ENCODE data around the gene CACNA1B.
A peak's percentile ranks its signal among the peaks of the same experiment; 100 is the strongest.
"Not testable (repeated sequence)": the region's sequence is repeated elsewhere in the genome, so short reads cannot be mapped to it uniquely, and the experiment has no call there.

The CACNA1B gene

DNA sequence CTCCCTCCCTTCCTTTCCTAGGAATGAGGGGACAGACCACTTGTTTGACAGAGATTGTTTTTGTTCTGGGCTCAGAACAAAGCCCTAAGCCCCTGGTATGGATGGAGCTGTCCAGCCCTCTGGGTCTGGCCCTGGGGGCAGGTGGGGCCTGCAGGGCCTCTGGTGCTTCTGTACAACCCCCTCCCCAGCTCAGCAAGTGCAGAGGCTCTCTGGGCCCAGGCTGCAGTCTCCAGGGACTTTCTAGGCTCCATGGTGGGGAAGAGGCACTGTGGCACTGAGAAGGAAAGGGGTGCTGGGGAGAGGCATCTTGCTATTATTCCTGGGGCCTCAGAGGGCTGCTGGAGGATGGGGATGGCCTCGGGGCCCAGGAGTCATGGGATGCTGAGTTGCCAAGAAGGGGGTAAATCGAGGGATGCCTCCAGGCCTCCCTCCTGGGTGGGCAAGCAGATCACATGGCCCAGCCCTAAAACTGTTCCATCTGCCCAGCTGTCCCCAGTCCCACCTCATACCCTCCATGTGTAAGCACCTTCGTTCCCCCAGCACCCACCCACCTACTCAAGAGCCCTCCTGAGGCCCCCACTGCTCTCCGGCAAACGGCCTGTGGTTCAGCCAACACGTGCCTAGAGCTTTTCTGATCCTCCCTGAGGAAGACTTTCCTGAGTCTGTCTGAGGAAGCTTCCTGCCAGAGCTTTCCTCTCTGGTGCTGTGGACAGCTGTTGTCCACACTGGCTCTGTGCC lies 225.7 kb downstream of the CACNA1B start:
- DNase-seq: peak in 1 of 2 donors; percentile 5
- Mint-ChIP-seq H3K27me3 (no peaks in the 10 kb centered on the region), H3K9me3 (no peaks in the 10 kb centered on the region), H3K27ac (peak overlapping the region in 1 of 2 donors; percentile 86), H3K4me3 (no peak overlapping the region), H3K4me1 (no peaks in the 10 kb centered on the region)
- ATAC-seq: no peak

- Mint-ChIP-seq H3K4me3 (no peak overlapping the region), H3K27ac (no peak overlapping the region), H3K27me3 (no peaks in the 10 kb centered on the region), H3K9me3 (no peaks in the 10 kb centered on the region), H3K4me1 (no peaks in the 10 kb centered on the region)
- DNase-seq (no peak), ATAC-seq (no peak)
These were observed 226.2 kb downstream of the CACNA1B start for GRCh38 chr9:138103849-138104206.

- no peak for ATAC-seq
- Mint-ChIP-seq H3K4me3 (no peak overlapping the region), H3K9me3 (no peaks in the 10 kb centered on the region), H3K27me3 (no peaks in the 10 kb centered on the region), H3K4me1 (no peaks in the 10 kb centered on the region), H3K27ac (peak overlapping the region in 1 of 2 donors; percentile 76)
- DNase-seq: peak in 1 of 2 donors; percentile 4
These were observed 226.9 kb downstream of the CACNA1B start for GRCh38 chr9:138104251-138105122.

- ATAC-seq: no peak
- H3K27ac Mint-ChIP-seq: peak overlapping the region in 1 of 2 donors; percentile 76
- H3K4me1 Mint-ChIP-seq: no peaks in the 10 kb centered on the region
- DNase-seq: no peak
- no peaks in the 10 kb centered on the region for H3K27me3 Mint-ChIP-seq
- no peak overlapping the region for H3K4me3 Mint-ChIP-seq
- no peaks in the 10 kb centered on the region for H3K9me3 Mint-ChIP-seq
These were observed 227.5 kb downstream of the CACNA1B start for GRCh38 chr9:138105123-138105415.

DNA sequence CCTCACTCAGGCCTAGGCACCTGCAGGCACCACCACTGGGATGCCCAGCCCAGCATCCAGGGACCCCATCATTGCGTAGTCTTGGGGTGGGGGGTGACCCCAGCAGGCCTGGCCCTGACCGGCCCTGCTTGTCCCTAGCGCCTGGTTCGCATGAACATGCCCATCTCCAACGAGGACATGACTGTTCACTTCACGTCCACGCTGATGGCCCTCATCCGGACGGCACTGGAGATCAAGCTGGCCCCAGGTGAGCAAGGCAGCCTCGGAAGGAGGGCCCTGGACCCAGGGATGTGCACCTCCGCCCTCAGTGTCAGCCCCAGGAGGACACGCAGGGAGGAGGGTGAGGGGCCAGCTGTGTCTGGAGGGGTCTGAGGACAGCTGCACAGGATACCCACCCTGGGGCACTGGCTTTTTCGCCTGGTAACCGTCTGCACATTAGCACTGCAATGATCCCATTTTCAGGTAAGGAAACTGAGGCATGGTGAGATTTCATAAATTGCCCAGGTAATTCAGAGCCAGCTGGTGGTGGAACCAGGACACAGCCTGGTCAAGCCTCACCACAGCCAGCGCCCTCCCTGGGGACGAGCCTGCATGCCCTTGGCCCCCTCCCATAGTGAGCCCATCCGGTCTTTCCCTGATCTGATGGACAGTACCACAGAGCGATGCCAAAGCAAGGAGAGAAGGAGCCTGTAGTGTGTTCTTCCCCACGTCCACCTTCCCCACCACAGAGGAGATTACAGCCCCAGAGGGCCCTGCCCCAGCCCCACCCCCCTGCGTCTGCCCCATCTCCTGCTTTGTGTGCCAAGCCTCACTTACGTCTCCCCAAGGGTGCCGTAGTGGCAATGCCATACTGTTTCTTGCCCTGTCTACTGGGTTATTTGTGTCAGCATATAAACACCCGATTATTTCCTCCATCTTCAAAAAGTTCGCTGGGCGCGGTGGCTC lies 228.3 kb downstream of the CACNA1B start:
- DNase-seq: no peak
- H3K27me3 Mint-ChIP-seq: no peaks in the 10 kb centered on the region
- H3K4me3 Mint-ChIP-seq: no peak overlapping the region
- no peaks in the 10 kb centered on the region for H3K9me3 Mint-ChIP-seq
- ATAC-seq: no peak
- H3K4me1 Mint-ChIP-seq: no peaks in the 10 kb centered on the region
- H3K27ac Mint-ChIP-seq: no peak overlapping the region

DNA sequence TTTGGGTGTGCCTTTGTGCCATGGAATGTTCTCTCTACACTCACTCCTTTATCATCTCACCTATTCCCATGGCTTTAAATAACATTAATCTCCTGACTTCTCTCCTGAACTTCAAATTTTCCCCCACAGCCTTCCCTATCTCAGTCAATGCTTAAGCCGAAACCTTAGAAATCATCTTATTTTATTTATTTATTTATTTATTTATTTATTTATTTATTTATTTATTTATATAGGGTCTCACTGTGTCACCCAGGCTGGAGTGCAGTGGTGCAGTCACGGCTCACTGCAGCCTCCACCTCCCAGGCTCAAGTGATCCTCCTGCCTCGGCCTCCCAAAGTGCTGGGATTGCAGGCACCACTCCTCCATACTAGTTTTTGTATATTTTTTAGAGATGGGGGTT lies 229.5 kb downstream of the CACNA1B start:
- not testable (repeated sequence) for H3K27me3 Mint-ChIP-seq, H3K4me1 Mint-ChIP-seq, H3K9me3 Mint-ChIP-seq, H3K27ac Mint-ChIP-seq, ATAC-seq, H3K4me3 Mint-ChIP-seq, DNase-seq

DNA sequence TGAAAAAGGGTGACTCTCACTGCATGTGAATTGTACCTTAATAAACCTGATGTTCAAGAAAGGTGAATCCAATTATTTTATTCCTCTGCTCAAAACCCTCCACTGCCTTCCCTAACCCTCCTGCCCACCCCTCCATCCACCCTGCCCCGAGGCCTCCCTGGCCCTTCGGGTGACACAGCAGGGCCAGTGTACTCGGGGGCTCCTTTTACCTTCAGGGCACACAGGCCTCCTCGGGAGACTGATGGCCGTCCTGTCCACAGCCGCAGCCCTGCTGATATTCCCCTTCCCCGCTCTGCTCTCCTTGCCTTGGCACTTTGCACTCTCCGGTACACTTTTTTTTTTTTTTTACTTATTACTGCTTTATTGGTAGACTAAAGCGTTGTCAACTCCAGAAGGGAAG lies 234.0 kb downstream of the CACNA1B start:
- DNase-seq (no peak), ATAC-seq (no peak)
- Mint-ChIP-seq H3K4me1 (no peaks in the 10 kb centered on the region), H3K9me3 (no peaks in the 10 kb centered on the region), H3K27me3 (peaks cover 10% of the 10 kb centered on the region), H3K27ac (peak overlapping the region in 1 of 2 donors; percentile 79), H3K4me3 (no peak overlapping the region)

DNA sequence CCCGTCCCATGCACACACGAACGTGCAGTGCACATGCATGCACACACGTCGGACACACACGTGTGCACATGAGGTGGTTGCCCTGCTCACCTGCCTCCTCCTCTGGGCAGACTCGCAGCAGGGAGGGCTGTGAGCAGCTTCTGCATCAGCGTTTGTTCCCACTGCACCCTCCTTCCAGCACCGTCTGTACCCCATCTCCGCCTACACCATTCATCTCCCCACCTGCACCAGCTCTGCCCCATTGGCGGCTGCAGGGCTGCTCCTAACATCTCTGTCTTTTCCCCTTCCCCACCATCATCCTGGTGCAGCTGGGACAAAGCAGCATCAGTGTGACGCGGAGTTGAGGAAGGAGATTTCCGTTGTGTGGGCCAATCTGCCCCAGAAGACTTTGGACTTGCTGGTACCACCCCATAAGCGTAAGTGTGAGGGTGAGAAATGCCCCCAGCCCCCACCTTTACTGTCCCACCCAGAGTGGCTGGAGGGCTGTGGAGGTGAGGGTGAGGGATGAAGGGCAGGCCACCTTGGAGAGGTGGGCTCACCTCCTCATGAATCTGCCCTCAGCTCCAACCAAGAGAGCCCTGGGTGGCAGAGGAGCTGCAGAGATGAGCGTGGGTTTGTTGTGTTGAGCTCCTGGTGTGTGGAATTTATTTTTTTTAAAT lies 234.6 kb downstream of the CACNA1B start:
- DNase-seq (no peak), ATAC-seq (no peak)
- Mint-ChIP-seq H3K27me3 (peaks cover 10% of the 10 kb centered on the region), H3K27ac (peak overlapping the region in 1 of 2 donors; percentile 79), H3K4me3 (no peak overlapping the region), H3K4me1 (no peaks in the 10 kb centered on the region), H3K9me3 (no peaks in the 10 kb centered on the region)

DNA sequence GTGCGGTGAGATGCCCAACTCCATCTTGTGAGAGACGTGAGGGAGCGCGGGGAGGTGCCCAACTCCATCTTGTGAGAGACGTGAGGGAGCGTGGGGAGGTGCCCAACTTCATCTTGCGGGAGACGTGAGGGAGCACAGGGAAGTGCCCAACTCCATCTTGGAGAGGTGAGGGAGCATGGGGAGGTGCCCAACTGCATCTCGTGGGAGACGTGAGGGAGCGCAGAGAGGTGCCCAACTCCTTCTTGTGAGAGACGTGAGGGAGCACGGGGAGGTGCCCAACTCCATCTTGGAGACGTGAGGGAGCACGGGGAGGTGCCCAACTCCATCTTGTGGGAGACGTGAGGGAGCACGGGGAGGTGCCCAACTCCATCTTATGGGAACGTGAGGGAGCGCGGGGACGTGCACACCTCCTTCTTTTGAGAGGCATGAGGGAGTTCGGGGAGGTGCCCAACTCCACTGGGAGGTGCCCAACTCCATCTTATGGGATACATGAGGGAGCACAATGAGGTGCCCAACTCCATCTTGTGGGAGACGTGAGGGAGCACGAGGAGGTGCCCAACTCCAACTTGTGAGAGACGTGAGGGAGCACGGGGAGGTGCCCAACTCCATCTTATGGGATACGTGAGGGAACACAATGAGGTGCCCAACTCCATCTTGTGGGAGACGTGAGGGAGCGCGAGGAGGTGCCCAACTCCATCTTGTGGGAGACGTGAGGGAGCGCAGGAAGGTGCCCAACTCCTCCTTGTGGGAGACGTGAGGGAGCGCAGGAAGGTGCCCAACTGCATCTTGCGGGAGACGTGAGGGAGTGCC lies 235.4 kb downstream of the CACNA1B start:
- Mint-ChIP-seq H3K4me3 (no peak overlapping the region), H3K4me1 (no peaks in the 10 kb centered on the region), H3K27me3 (peaks cover 18% of the 10 kb centered on the region), H3K9me3 (no peaks in the 10 kb centered on the region), H3K27ac (no peak overlapping the region)
- DNase-seq (peak in 1 of 2 donors; percentile 2), ATAC-seq (no peak)

DNA sequence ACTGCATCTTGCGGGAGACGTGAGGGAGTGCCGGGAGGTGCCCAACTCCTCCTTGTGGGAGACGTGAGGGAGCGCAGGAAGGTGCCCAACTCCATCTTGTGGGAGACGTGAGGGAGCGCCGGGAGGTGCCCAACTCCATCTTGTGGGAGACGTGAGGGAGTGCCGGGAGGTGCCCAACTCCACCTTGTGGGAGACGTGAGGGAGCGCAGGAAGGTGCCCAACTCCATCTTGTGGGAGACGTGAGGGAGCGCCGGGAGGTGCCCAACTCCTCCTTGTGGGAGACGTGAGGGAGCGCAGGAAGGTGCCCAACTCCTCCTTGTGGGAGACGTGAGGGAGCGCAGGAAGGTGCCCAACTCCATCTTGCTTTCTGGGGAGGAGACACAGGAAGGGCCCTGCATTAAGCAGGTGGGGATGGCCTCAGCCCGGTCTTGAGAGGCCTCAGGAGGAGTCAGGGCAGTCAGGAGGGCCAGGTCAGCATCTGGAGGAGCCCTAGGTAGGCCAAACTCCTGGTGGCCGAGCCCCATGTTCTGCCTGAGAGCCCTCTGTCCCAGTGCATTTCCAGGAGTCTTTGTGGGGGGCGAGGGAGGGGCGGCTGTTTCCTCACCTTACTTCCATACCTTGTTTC lies 236.2 kb downstream of the CACNA1B start:
- peaks cover 18% of the 10 kb centered on the region for H3K27me3 Mint-ChIP-seq
- H3K27ac Mint-ChIP-seq, H3K4me3 Mint-ChIP-seq, ATAC-seq, H3K9me3 Mint-ChIP-seq, H3K4me1 Mint-ChIP-seq: not testable (repeated sequence)
- peak in 1 of 2 donors; percentile 5 for DNase-seq

DNA sequence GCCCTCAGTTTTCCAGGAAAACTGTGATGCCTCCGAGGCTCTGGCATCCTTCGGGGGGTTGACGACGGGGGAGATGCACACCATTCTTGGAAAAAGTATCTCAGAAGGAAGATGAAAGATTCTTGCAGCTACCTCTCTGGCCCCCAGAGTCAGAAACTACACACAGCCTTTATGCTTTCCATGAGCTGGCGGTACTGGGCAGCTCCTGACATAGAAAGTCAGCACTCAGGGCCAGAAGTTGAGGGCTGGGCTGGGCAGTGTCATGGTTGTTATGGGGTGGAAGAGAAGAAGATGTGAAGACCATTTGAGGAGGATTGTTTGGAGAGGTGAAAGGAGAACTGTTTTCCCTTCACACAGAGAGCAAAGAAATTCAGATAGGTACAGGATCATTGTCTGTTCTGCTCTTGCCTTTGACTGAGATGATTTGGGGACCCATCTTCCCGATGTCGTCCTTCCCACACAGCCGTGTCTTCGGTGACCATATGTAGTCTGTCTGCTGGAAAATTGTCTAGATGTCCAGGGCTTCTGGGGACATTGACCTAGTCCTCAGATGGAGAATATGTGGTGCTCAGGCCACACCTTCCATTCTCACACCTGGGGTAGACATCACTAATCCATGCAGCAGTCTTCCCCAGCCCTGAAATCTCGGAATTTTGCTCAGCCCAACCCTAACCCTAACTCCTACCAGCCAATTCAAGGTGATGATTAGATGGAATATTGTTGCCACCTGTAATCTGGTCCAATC lies 237.1 kb downstream of the CACNA1B start:
- H3K4me1 Mint-ChIP-seq: no peaks in the 10 kb centered on the region
- ATAC-seq: no peak
- H3K9me3 Mint-ChIP-seq: no peaks in the 10 kb centered on the region
- no peak overlapping the region for H3K27ac Mint-ChIP-seq
- H3K4me3 Mint-ChIP-seq: no peak overlapping the region
- no peak for DNase-seq
- peaks cover 18% of the 10 kb centered on the region for H3K27me3 Mint-ChIP-seq

- H3K9me3 Mint-ChIP-seq: no peaks in the 10 kb centered on the region
- no peak overlapping the region for H3K27ac Mint-ChIP-seq
- no peak for ATAC-seq
- no peaks in the 10 kb centered on the region for H3K4me1 Mint-ChIP-seq
- H3K27me3 Mint-ChIP-seq: peaks cover 18% of the 10 kb centered on the region
- no peak for DNase-seq
- no peak overlapping the region for H3K4me3 Mint-ChIP-seq
These were observed 237.9 kb downstream of the CACNA1B start for GRCh38 chr9:138115506-138115905.

- peaks cover 18% of the 10 kb centered on the region for H3K27me3 Mint-ChIP-seq
- H3K27ac Mint-ChIP-seq: no peak overlapping the region
- no peak overlapping the region for H3K4me3 Mint-ChIP-seq
- no peaks in the 10 kb centered on the region for H3K9me3 Mint-ChIP-seq
- H3K4me1 Mint-ChIP-seq: no peaks in the 10 kb centered on the region
- ATAC-seq: no peak
- DNase-seq: no peak
These were observed 238.9 kb downstream of the CACNA1B start for GRCh38 chr9:138116521-138116920.

All from stimulated activated naive CD8-positive, alpha-beta T cell treated with anti-CD3 and anti-CD28 coated beads, Interleukin-15, amount 100 ng/mL, for 72 hours (primary cell).